ENCODE measurements around the gene GPR137.

GPR137 gene

DNA sequence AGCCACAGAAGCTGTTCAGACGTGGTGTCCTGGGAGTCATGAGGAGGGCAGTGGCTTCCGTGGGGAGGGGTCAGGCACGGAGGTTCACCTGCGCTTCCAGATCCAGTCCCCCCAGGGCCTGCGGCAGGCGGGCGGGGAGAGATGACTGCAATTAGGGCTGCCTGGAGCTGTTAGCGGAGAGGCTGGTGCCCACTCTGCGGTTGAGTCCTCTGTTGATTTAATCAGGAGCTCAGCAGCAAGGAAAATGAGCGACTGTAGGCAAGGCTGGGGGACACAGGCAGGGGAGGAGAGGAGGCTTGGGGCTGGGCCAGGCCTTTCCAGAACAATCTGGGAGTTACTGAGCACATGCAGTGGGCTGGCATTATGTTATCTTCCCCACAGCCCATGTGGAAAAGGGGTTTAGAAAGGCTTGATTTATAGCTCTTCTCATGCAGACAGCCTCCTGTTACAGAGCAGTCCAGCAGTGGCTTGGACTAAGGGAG, 21.2 kb upstream of the GPR137 start:
- no peak for DNase-seq

DNA sequence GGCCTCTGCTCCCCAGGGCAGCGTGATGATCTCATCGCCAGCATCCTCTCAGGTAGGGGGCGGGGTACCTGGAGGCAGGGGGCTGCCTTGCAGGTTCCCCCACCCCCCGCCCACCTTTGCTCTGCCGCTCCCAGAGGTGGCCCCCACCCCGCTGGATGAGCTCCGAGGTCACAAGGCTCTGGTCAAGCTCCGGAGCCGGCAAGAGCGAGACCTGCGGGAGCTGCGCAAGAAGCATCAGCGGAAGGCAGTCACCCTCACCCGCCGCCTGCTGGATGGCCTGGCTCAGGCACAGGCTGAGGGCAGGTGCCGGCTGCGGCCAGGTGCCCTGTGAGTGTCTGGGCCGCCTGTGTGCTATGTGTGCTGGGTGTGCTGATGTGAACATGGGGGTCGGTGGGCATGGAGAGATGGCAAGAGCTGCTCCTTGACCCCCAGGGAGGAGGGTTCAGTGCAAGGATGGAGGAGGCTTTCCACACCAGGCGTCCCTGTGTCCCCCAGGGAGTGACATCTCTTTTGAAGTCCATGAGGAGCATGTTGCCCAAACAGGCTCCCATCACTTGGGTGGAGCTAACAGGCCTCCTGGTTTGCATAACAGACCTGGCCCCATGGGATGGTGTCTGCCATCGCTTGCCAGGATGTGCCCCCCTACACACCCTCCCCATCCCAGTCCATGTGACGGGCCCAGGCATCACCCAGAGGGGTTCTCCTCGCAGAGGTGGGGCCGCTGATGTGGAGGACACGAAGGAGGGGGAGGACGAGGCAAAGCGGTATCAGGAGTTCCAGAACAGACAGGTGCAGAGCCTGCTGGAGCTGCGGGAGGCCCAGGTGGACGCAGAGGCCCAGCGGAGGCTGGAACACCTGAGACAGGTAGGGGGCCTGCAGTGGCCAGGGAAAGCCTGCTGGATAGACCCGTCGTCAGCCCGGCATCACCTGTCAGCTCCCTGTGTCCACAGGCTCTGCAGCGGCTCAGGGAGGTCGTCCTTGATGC, 20.2 kb upstream of the GPR137 start:
- DNase-seq: no peak

DNA sequence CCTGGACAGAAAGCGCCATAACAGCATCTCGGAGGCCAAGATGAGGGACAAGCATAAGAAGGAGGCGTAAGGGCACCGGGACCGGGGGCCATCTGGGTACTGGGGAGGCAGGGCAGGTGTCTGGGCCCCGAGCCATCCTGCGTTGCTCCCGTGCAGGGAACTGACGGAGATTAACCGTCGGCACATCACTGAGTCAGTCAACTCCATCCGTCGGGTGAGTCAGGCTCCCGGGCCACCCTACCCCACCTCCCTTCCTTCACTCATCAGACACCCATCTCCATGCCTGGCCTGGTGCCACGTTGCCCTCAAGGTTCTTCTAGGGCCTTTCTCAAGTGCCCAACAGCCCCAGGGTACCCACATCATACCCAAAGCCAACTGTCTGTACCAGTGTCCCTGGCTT, 19.3 kb upstream of the GPR137 start:
- no peak for DNase-seq

DNA sequence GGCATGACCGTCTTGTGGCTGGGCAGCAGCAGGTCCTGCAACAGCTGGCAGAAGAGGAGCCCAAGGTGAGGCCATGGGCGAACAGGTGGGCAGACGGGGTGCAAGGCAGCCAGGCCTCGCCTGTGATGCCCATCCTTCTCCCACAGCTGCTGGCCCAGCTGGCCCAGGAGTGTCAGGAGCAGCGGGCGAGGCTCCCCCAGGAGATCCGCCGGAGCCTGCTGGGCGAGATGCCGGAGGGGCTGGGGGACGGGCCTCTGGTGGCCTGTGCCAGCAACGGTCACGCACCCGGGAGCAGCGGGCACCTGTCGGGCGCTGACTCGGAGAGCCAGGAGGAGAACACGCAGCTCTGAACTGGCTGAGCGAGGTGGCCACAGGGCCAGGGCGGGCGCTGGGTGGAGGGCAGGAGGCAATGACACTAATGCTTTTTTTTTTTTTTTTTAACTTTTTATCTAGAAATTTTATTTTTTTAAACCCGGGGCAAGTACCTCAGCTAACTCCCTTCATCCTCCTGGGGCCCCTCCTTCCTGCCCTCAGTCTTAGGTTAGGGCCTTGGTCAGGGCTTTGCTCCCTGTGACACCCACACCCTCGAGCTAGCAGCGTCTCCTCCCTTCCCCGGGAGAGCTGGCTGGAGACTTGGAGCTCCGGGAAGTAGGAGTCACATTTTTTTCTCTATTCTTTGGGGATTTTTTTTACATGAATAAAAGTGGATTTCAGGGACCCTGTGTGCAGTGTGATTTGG, 18.3 kb upstream of the GPR137 start:
- DNase-seq: no peak

DNA sequence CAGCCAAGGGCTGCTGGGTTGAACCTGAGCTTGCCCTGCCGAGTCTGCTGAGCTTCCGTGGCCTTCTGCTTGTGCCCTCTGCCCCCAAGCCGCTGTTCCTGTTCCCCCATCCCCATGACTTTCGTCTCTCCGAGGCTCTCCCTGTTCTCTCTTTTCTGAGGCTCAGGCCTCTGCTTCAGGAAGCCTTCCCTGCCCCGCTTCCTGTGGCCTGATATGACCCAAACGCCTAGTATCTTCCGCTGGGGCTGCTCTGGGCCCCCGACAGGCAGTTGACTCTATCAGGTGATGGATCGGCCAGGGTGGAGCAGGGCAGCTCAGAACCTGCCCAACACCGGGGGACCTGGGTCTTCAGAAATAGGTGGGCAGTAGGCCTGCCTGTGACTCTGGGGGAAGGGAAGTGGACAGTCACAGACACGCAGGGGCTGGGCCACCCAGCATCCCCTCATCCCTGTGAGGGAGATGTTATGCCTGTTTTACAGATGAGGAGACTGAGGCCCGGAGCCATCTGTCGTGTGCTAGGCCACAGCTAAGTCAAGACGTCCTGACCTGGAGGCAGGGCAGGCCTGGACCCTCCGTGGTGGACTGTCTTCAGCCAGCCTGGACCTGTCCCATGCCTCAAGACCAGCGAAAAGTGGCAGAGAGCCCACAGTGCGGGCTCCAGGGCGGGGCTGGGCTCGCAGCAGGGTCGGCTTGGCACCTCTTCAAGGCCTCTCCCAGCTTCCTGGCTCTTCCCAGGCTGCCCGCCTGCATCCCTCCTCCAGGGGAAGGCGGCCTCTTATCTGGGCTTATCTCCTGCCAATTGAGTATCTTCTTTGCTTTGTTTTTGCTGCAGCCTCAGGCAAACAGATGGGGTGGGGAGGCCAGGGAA, 17.4 kb upstream of the GPR137 start:
- no peak for DNase-seq

DNA sequence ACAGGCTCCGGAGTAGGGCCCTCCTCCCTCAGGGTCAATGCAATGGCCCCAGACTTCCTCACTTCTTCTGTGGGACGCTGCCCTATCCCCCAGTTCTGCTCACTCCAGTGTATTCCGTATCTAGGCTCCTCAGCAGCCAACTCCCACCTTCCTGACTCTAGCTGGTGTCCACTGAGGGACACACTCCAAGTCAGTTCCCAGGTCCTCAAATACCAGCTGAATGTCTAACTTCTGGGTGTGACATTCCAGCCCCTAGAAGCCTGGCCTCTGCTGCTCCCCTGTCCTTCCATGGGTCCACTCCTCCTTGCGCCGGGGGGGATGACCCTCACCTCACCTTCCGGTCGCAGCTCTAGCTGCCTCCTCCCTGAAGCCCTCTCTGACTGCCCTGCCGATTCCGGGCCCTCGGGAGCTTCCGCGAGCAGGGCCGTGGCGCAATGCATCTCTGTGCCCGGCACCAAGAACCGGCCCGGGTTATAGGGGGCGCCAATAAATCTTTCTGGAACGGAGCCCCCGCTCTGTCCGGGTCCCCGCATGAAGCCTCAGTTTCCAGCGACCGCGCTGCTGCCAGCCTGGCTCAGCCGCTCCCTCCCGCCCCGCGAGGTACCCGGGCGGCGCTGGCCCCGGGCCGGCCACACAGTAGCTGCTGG, 16.6 kb upstream of the GPR137 start:
- no peak for DNase-seq

DNA sequence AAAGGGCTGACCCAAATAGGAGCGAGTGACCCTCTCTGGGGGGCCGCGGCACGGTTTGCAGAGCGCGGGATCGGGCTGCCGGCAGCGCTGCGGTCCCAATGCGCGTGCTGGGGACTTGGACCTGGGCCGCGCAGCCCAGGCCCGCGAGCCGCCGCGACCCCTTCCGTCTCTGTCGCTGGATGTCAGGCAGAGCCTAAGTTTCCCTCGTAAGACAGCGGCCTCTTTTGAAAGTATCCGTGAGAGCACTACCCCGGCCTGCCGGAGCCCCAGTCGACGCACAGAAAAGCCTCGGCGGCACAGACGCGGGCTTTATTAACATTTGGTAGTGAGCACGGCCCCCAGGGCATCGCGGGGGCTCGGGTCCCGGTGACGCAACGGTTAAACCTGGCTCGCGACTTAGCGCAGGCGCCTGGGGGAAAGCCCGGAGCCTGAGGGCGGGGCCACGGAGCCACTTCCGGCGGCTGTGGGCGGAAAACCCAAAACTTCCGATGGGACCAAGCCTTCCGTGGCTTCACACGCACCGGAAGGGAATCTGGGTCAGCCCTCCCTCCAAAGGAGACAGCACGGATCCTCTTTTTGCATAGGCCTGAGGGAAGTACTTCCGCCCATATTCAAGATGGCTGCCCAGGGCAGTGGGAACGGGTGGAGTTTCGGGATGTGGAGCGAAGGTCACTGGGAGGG, 16.0 kb upstream of the GPR137 start:
- DNase-seq: peak; percentile 96

DNA sequence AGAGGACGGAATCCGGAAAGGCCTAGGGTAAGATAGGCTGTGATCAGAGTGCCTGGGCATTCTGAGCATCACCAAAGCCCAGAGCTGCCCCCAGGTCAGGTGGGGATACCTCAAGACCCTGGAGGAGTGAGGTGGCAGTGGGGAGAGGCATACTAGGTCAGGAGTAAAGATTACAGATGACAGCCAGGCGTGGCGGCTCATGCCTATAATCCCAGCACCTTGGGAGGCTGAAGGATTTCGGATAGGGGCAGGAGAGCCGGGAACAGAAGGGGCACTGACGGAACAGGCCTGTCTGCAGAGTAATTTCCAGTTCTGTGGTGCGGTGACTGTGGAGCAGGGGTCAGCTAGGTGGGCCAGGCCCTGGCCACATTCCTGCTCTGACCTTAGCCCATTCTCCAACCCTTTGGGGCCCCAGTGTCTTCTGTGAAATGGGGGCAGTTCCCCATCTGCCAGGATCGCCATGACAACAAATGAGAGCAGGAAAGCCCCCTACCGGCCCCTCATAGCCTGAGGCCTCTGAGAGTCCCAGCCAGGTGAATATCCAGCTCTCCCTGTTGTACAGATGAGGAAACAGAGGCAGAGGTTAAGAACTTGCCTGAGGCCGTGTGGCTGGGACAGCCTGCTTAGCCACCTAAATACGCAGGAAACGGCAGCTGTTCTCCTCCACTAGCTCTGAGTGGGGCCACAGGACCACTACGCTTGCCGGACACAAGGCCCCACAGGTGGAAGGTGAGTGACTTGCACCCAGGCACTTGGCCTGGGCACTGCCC, 10.4 kb upstream of the GPR137 start:
- DNase-seq: no peak

DNA sequence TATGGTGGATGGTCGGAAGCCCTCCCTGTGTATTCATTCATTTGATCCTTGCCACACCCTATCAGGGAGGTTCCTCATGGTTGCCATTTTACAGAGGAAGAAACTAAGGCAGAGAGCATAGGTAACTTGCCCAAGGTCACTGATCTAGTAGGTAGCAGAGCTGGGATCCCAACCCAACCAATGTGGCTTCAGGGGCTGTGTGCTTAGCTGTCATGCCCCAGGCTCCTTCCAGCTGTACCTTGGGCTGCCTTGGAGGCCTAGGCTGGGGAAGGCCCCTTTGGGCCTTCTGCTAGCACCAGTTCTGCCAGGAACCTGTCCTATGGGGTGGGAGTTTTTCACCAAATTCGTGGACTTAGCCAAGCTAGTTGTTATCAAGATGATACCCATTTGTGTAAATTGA, 9.8 kb upstream of the GPR137 start:
- DNase-seq: no peak

DNA sequence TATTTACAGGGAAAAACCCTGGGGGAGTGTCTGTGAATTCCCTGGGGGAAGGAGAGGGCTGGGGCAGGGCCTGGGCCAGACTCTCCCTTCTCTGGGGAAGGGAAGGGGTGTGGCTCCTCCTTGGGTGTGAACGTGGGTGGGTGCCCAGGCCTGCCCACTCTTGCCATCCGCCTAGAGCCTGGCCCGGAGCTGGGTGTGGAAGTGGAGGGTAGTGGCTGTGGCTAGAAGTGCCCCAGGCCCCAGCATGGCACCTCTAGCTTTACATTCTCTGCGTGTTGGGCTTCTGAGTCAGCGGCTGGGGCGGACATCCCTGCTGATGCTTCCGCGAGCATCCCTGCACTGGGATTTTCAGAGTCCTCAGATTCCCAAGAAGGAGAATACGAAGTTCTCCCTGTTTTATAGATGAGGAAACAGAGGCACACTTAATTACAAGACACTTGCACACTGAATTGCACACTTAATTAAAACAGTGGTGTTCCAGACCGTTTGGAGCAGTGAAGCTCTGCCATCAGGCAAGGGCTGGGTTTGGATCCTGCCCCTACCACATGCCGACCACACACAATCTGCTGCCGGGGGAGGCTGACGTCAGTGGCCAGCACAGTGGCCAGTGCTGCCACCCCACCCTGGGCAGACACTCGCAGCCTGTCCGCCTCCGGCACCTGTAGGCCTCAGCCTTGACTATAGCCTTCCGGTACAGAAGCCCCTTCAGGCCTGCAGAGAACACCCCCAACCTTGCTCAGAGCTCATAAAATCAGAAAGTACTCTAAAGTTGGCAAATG, 8.8 kb upstream of the GPR137 start:
- DNase-seq: no peak

DNA sequence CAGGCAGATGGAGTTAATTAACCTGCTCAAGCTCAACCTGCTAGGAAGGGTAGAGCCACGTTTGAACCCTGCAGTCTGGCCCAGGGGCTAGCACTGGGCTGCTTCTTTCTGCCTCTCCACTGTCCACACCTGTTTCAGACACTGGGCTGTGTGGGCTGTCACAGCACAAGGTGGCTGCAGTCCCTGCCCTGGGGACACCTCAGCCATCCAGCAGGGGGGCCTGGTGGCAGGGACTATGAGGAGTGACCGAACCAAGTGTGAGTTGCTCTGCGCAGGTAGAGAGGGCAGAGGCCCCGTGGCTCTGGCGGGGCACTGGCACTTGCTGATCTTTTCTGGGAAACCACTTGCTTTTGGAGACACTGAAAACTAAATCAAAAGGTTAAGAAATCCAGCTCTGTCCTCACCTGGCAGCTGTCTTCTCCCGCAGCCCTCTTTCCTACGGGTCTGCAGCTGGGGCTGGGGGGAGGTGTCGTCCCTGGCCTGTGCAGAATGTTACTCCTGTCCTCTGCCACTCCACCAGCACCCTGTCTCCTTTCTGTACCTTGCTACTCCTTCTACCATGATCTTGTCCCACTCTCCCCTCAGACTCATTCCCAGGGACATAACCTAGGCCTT, 7.0 kb upstream of the GPR137 start:
- no peak for DNase-seq

DNA sequence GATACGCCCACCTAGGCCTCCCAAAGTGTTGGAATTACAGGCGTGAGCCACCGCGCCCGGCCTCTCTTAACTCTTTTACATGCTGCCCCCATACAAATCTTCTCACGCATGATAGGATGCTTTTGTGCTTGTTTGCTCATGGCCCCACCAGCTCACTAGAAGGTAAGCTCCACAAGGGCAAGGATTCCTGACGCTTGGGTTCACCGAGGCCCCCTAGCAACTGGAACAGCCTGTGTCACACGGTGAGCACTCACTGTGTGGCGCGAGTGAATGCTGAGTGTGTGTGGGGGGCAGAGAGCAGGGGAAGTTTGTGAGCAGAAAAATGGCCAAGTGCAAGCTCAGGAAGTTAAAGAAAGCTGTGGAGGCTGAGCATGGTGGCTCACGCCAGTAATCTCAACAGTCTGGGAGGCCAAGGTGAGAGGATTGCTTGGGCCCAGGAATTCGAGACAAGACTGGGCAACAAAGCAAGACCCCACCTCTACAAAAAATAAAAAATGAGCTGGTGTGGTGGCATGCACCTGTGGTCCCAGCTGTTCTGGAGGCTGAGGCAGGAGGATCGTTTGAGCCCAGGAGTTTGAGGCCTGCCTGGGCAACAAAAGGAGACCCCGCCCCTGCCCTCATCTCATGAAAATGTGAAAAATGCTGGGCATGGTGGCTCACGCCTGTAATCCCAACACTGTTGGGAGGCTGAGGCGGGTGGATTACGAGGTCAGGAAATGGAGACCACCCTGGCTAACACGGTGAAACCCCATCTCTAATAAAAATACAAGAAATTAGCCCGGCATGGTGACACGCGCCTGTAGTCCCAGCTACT, 3.5 kb upstream of the GPR137 start:
- no peak for DNase-seq

DNA sequence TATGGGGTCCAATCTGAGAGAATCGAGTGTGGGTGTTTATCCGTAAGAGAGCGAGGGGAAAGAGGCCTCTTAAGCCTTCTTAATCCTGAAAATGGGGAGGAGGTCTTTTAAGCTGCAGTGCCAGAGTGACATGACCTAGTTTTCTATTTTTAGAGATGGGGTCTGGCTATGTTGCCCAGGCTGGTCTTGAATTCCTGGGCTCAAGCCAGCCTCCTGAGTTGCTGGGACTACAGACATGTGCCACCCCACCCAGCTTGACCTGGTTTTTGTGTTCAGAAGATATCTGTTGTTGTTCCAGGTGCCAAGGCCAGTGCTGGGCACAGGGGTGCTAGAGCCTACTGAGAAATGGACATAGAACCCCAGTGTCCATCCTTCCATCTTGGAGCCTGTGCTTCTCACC, 2.6 kb upstream of the GPR137 start:
- DNase-seq: no peak

DNA sequence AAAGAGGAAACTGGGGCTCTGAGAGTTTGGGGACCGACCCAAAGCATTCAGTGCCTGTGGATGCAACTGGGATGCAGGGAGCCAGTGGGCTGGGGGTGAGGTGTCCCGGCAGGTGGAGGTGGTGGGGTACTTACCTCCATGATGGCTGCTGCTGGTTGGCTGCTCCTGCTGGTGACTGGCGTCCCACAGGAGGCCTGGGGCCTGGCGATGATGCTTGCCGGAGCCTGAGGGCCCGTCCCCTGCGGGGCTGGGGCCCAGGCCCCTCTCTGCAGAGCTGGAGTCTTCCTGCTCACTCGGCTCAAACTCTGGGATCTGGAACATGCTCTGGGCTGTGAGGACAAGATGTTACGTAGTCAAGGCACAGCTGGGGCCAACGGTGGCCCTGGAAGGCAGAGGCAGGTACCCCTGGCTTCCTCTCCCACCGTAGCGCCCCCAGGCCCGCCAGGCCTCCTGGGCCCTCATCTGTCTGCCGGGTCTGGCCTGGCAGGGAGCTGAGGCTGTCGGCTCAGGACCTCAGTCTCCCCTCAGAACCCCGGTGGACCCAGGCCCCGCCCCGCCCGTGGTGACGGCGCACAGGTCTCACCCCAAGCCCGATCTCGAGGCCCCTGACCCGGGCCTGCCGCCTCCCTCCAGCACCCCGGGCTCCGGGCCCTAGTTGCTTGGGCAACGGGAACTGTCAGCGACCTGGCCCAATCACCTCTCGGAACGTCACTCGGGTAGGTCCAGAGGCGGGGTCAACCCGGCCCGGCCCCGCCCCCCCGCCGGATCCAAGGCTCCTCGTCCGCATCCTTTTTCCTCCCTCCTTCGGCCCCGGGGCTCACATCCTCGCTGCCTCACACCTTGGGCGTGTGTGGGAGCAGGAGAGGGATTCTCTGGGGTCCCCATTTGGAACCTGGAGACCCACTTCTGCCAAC, 1.3 kb upstream of the GPR137 start, which contains the start of gene BAD:
Gene BAD (minus strand): TSS at position 618 of the 914 bp plus-strand sequence. CDS start 297 bp downstream, at position 321.
- peak; percentile 85 for DNase-seq

DNA sequence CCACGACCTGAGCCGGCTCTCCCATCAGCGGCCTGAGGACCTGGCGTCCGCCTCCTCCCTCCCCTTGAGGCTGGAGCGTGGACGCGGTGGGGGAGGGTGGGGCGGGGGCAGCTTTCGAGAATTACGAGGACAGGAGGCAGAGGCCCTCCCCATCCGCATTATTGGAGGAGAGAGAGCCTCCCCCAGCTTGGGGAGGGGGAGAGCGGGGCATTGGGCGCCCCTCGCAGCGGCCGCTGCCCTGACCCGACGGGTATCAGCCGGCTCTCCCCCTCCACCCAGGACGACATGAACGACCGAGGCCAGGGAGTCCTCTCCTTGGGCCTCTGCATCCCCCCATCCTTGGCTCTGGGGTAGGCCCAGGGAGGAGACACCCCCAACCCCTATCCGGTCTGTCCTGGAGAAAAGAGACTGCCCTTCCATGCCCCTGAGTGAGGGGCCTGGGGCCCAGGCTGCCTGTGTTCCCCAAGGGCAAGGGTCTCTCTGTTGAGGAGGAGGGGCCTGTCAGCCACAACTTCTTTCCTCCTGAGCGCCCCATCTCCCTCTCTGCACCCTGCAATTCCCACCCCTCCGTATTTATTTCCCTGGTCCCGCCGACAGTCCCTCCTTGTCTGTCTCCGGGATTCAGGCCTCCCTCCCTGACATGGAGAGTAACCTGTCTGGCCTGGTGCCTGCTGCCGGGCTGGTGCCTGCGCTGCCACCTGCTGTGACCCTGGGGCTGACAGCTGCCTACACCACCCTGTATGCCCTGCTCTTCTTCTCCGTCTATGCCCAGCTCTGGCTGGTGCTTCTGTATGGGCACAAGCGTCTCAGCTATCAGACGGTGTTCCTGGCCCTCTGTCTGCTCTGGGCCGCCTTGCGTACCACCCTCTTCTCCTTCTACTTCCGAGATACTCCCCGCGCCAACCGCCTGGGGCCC, 495 bp downstream of the GPR137 start:
- DNase-seq: no peak

DNA sequence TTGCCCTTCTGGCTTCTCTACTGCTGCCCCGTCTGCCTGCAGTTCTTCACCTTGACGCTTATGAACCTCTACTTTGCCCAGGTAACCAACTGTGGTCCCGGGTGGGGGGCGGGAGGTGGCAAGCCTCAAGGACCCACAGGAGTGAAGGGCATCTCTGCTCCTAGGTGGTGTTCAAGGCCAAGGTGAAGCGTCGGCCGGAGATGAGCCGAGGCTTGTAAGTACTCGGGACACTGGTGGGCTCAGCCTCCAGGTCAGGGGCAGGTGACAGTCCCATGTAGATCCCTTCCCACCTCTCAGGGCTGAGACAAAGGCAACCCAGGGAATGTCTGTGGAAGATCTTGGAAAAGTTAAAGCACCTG, 1.1 kb downstream of the GPR137 start:
- DNase-seq: no peak
